Smooth muscle cell (in vitro differentiated cells): ENCODE results near the gene RFX2. TPM values are rescaled to one million over a fixed set of nuclear protein-coding genes. Genes with fewer than 3 reads are reported as not detected.
"Not testable (repeated sequence)": the region's sequence is repeated elsewhere in the genome, so short reads cannot be mapped to it uniquely, and the experiment has no call there.

Source experiments
- DNase-seq: peaks from one replicate; lab custom pipeline; 2025; ENCODE audit not compliant: unreplicated experiment; lab: John Stamatoyannopoulos, UW
- H2AFZ ChIP-seq: fragments of 200-600 bp; sonication (generic); 2 replicates; pipeline ENCODE4 v1.6.0; 2016; ENCODE audit warnings: antibody characterized with exemption, low read depth, mild to moderate bottlenecking
- H3F3A ChIP-seq: fragments of 200-600 bp; sonication (generic); 2 replicates; pipeline ENCODE4 v1.6.0; 2017; ENCODE audit warnings: antibody characterized with exemption, low read depth
- H3K27ac ChIP-seq: fragments of 200-600 bp; sonication (generic); 2 replicates; pipeline ENCODE4 v1.5.1; 2016; ENCODE audit warnings: low read depth, mild to moderate bottlenecking
- H3K27me3 ChIP-seq: fragments of 200-600 bp; sonication (generic); 2 replicates; pipeline ENCODE4 v1.6.1; 2016; ENCODE audit warnings: low read depth, mild to moderate bottlenecking
- H3K36me3 ChIP-seq: fragments of 200-600 bp; sonication (generic); 2 replicates; pipeline ENCODE4 v1.5.1; 2016; ENCODE audit warnings: low read depth
- H3K4me1 ChIP-seq: fragments of 200-600 bp; sonication (generic); 2 replicates; pipeline ENCODE4 v1.5.1; 2016; ENCODE audit warnings: low read depth
- H3K4me2 ChIP-seq: fragments of 200-600 bp; sonication (generic); 2 replicates; pipeline ENCODE4 v1.6.0; 2016; ENCODE audit warnings: mild to moderate bottlenecking
- H3K4me3 ChIP-seq: fragments of 200-600 bp; sonication (generic); 2 replicates; pipeline ENCODE4 v1.5.1; 2016; ENCODE audit warnings: mild to moderate bottlenecking
- H3K79me2 ChIP-seq: fragments of 200-600 bp; sonication (generic); 2 replicates; pipeline ENCODE4 v1.6.0; 2016; ENCODE audit warnings: low read depth, mild to moderate bottlenecking
- H3K9ac ChIP-seq: fragments of 200-600 bp; sonication (generic); 2 replicates; pipeline ENCODE4 v1.6.0; 2016; ENCODE audit warnings: low read depth
- H3K9me3 ChIP-seq: fragments of 200-600 bp; sonication (generic); replicated peaks from 2 replicates; pipeline ENCODE4 v1.5.1; 2016; ENCODE audit warnings: low read depth
- H4K20me1 ChIP-seq: fragments of 200-600 bp; sonication (generic); 2 replicates; pipeline ENCODE4 v1.6.0; 2016; ENCODE audit warnings: low read depth
- WGBS: methylation state at CpG from one replicate; pipeline ENCODE4 v1.1.7; 2016; ENCODE audit warnings: low lambda C conversion rate; 5-methylcytosine and 5-hydroxymethylcytosine counted together
- polyA plus RNA-seq: library from polyadenylated mRNA; unstranded; fragments of >200 nt; fragmentation: Nextera tagmentation; extraction: Ambion mirVana; gene quantifications from 2 replicates; pipeline ENCODE4 v1.2.1, GENCODE V29; 2016
- total RNA-seq: library from RNA; depleted of rRNA; stranded (reverse); fragments of >200 nt; gene quantifications from 2 replicates; pipeline ENCODE4 v1.2.3, GENCODE V29; 2014
- TF ChIP-seq, protein P1 (sequence below): fragments of 200-600 bp; sonication (generic); IDR thresholded peaks from 2 replicates; pipeline ENCODE4 v1.5.1; 2017; ENCODE audit warnings: borderline replicate concordance, mild to moderate bottlenecking, antibody characterized with exemption; ENCODE audit not compliant: insufficient read depth, poor library complexity, severe bottlenecking

The RFX2 gene
- total and polyA plus RNA-seq, 2 experiments from 2014 or later = 4.7 to 7.5 TPM

GRCh38 chr19:5988517-5989387, 121.5 kb downstream of the RFX2 start:
- 88% methylated on average over 8 of the region's 8 CpGs for WGBS

GRCh38 chr19:5987077-5987818, 123.1 kb downstream of the RFX2 start:
- no peak overlapping the region for H3K27ac ChIP-seq
- peak; percentile 27 for DNase-seq
- H3K9me3 ChIP-seq = no peaks in the 10 kb centered on the region
- TF ChIP-seq, protein P1, sequence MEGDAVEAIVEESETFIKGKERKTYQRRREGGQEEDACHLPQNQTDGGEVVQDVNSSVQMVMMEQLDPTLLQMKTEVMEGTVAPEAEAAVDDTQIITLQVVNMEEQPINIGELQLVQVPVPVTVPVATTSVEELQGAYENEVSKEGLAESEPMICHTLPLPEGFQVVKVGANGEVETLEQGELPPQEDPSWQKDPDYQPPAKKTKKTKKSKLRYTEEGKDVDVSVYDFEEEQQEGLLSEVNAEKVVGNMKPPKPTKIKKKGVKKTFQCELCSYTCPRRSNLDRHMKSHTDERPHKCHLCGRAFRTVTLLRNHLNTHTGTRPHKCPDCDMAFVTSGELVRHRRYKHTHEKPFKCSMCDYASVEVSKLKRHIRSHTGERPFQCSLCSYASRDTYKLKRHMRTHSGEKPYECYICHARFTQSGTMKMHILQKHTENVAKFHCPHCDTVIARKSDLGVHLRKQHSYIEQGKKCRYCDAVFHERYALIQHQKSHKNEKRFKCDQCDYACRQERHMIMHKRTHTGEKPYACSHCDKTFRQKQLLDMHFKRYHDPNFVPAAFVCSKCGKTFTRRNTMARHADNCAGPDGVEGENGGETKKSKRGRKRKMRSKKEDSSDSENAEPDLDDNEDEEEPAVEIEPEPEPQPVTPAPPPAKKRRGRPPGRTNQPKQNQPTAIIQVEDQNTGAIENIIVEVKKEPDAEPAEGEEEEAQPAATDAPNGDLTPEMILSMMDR = peak; percentile 92
- H3F3A ChIP-seq = no peaks in the 10 kb centered on the region
- WGBS = 36% methylated on average over 17 of the region's 17 CpGs
- H4K20me1 ChIP-seq = no peaks in the 10 kb centered on the region
- no peaks in the 10 kb centered on the region for H3K36me3 ChIP-seq
- no peak overlapping the region for H2AFZ ChIP-seq
- no peak overlapping the region for H3K9ac ChIP-seq
- no peaks in the 10 kb centered on the region for H3K27me3 ChIP-seq
- no peaks in the 10 kb centered on the region for H3K4me1 ChIP-seq
- no peak overlapping the region for H3K4me3 ChIP-seq
- no peaks in the 10 kb centered on the region for H3K79me2 ChIP-seq
- H3K4me2 ChIP-seq = peak overlapping the region; percentile 61

More at GRCh38 chr19:5988517-5989387, 121.5 kb downstream of the RFX2 start:
- Histone ChIP-seq H3K4me2 (no peak overlapping the region), H2AFZ (no peak overlapping the region), H3K9me3 (no peaks in the 10 kb centered on the region), H3K36me3 (no peaks in the 10 kb centered on the region), H3K4me1 (no peaks in the 10 kb centered on the region), H3F3A (no peaks in the 10 kb centered on the region), H3K4me3 (no peak overlapping the region), H3K9ac (no peak overlapping the region), H4K20me1 (no peaks in the 10 kb centered on the region), H3K79me2 (no peaks in the 10 kb centered on the region), H3K27ac (no peak overlapping the region), H3K27me3 (no peaks in the 10 kb centered on the region)
- no peak for DNase-seq
- TF ChIP-seq, protein P1 = no peak

- H4K20me1 ChIP-seq, H3K4me3 ChIP-seq, H3K27me3 ChIP-seq, H3K79me2 ChIP-seq, H3K9ac ChIP-seq, H3K27ac ChIP-seq, H3K9me3 ChIP-seq, H2AFZ ChIP-seq, DNase-seq, H3K36me3 ChIP-seq, H3F3A ChIP-seq, H3K4me1 ChIP-seq: not testable (repeated sequence)
- WGBS = 87% methylated on average over 5 of the region's 5 CpGs
- peak overlapping the region; percentile 4 for H3K4me2 ChIP-seq
These were observed 124.5 kb downstream of the RFX2 start for GRCh38 chr19:5985837-5986236.

DNA sequence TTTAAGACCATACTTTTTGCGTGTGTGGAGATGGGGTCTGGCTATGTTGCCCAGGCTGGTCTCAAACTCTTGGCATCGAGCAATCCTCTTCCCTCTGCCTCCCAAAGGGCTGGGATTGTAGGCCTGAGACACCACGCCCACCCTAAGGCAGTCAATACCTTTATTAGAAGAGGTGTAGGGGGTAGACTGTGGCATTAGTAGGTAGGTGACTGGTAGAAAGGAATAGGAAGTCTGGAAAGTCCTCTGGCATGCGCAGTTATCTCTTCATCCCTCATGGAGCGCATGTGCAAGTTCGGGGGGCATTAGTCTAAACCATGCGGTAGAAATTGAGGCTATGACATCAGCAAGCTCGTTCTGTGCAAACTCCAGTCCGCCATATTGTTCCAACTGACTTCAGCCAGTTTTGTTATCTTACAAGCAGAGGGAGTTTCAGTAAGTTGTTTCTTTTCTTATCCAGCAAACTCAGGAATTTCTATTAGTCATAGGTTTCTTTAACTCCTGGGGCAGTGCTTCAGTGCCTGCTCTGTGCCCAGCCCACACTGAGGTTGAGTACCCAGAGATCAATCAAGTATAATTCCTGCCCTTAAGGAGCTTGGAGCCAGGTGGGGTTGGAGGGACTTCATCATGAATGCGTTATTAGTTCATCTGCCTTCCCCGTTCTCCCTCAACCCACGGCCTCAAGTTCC, 125.1 kb downstream of the RFX2 start:
- Histone ChIP-seq H3K4me1 (no peaks in the 10 kb centered on the region), H3K9me3 (no peaks in the 10 kb centered on the region), H3K4me3 (no peak overlapping the region), H3K4me2 (peak overlapping the region; percentile 23), H3K27ac (no peak overlapping the region), H3F3A (no peaks in the 10 kb centered on the region), H3K9ac (no peak overlapping the region), H3K27me3 (no peaks in the 10 kb centered on the region), H4K20me1 (no peaks in the 10 kb centered on the region), H3K36me3 (no peaks in the 10 kb centered on the region), H3K79me2 (no peaks in the 10 kb centered on the region), H2AFZ (peak overlapping the region; percentile 7)
- TF ChIP-seq, protein P1 = no peak
- no peak for DNase-seq
- 86% methylated on average over 12 of the region's 12 CpGs for WGBS
